HL-60/S4 treated with retinoic acid at 250 ng/mL for 4 days and 3 days (cell line): Measurements from ENCODE around the gene TNFRSF11A.

Experiments used
- in situ Hi-C: fragments of 300-500 bp; cut with MboI; formaldehyde crosslinking; loops from 2 replicates; pipeline ENCODE4 v1.7.0; 2022; ENCODE audit warnings: low sequenced_read_pairs

TNFRSF11A gene

DNA sequence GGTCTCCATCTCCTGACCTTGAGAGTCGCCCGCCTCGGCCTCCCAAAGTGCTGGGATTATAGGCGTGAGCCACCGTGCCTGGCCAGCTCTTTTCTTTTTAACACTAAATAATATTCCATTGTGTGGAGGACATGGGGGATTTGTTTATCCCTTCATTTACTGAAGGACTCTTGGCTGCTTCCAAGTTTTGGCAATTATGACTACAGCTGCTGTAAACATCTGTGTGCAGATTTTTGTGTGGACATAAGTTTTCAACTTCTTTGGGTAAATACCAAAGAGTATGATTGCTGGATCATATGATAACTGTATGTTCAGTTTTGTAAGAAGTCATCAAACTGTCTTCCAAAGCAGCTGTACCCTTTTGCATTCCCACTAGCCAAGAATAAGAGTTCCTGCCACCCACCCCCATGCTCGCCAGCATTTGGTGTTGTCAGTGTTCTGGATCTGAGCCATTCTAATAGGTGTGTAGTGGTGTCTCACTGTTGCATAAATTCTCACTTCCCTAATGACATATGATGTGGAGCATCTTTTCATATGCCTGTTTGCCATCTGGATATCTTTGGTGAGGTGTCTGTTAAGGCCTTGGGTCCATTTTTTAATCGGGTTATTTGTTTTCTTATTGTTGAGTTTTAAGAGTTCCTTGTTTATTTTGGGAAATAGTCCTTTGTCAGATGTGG, 52.2 kb downstream of the TNFRSF11A start:
- in situ Hi-C loops, result no loop called here

DNA sequence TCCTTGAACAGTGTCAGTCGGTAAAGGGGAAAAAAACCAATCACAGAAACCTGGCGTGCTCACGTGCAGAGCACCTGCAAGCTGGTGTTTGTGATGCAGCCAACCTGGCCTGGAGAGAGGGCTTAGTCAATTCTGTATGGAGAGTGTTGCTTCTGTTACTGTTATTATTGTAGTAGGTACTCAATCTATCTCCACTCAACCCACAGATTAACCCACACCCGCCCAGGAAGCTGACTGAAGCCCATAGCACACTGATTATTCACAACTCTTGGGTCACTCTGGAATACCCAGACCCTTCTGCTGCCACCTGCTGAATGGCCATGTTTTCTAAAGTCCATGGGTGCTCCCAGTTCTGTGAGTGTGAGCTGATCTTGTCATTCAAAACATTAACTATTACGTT, 53.9 kb downstream of the TNFRSF11A start:
- in situ Hi-C loops, result no loop called here

DNA sequence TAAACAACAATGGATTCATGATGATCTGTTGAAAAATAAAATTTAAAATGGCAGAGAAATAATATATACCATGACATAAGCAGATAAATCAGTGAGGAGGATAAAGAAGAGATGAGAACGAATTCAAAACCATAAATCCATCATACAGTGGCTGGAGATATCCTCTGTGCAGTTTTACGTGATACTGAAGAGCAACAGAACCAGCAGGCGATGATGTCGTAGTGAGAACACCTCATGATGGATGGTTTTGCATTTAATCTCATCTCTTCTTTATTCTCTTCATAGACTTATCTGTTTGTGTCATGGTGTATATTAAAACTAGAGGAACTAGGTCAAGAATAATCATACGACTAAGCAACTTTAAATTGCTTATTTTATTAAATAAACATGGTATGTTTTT, 56.3 kb downstream of the TNFRSF11A start:
- in situ Hi-C loops, result no loop called here

DNA sequence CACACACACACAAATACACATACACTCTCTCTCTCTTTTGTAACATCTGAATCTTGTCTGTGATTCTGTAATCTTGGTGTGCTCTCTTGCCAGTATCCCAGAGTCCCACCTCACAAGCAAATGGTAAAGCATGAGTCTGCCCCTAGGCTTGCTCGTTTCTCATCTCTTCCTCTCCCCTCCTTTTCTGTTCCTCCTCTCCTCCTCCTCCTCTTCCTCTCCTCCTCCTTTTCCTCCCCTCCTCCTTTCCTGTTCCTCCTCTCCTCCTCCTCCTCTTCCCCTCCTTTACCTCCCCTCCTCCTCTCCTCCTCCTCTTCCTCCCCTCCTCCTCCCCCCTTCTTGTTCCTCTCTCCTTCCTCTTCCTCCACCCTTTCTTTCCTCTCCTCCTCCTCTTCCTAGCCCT, 59.0 kb downstream of the TNFRSF11A start:
- in situ Hi-C loops, result no loop called here

DNA sequence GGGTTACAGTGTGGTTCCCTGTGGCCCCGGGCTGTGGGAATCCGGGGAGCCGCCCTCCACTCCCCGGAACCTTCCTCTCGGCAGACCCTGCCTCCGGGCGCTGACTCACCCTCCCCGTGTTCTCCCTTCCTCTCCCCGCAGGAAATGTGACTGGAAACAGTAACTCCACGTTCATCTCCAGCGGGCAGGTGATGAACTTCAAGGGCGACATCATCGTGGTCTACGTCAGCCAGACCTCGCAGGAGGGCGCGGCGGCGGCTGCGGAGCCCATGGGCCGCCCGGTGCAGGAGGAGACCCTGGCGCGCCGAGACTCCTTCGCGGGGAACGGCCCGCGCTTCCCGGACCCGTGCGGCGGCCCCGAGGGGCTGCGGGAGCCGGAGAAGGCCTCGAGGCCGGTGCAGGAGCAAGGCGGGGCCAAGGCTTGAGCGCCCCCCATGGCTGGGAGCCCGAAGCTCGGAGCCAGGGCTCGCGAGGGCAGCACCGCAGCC, 59.5 kb downstream of the TNFRSF11A start:
- in situ Hi-C loops, result no loop called here

DNA sequence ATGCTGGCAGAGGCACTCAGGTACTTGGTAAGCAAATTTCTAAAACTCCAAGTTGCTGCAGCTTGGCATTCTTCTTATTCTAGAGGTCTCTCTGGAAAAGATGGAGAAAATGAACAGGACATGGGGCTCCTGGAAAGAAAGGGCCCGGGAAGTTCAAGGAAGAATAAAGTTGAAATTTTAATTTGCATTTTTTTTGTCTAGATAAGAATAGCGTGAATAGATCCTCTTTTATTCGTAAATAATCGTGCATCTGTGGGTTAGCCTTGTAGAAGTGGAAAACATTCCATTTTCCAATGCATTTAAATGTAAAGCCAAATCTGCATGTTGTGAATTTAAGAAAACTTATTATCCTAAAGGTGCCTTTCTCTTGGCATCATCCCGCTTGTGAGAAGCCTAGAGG, 61.0 kb downstream of the TNFRSF11A start:
- in situ Hi-C loops, result no loop called here

DNA sequence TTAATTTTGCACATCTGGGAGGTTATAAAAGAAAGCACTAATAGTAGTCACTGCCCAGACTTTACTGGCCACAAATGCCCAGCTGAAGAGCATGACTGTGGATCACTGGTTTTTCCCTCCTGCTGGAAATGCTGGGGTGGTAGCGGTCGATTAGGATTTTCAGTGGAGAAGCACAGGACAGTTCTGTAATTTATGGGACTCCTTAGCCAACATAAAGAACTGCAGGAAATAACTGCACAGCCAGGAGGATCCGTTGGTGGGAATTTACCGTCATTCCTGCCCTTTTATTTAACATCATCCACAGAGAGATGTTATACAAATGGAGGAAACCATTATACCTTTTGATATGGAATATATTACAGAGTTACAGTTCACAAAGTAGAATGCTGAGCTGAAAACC, 61.5 kb downstream of the TNFRSF11A start:
- in situ Hi-C loops, result no loop called here

DNA sequence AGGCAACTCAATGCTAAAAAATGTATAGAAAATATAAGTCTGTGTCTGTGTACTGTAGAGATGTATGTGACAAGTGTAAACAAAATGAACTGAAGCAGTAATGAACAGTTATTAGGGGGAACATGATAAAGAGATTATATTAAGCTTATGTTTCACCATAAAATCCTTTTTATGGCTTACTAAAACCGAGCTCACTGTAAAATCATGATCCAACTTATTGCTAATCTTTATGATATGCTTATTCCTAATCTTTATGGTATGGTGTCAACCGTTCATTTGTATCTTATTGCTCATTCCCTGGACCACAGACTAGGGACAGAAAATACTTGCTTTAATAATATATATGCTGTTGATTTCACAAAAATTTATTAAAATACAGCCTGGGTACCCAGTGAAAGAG, 62.1 kb downstream of the TNFRSF11A start:
- in situ Hi-C loops, result no loop called here

DNA sequence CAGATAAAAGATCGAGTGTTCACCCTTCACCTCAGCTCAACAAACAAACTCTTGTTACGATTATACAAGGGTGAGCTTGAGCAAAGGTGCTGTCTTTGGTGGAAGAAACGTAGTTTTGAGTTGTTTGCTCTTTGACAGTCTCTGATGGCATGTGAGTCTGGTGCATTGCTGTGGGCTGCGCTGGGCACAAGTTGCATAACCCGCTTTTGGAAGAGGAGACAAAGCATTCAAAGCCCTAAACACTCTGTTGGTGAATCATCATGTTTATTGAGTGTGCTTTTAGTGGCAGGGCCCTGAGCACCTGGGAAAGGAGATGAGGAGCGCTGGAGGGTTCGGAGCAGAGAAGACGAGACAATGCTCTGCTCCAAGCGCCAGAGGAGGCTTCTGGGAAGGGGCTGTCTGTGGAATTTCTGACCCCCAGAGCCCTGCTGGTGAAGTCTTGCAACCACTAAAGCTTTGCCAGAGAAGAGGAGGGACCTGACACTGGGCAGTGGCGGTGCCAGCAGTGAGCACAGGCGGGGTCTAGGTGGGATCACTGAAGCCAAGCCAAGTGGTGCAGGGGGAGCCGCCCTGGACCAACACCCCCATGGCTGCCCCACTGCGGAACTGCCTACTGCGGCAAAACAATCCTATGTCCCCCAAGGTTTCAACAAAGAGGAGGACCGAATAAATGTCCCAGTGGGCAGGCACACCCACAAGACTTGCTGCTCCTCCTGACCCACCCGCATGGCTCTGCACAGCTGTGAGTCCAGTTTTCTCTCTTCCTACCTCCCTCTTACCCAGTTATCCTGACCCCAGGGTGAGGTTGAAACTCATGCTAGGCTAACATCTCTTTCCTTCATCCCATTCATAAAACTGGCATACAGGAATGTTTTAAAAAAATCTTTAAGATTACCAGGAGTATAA, 64.0 kb downstream of the TNFRSF11A start:
- in situ Hi-C loops, result no loop called here

DNA sequence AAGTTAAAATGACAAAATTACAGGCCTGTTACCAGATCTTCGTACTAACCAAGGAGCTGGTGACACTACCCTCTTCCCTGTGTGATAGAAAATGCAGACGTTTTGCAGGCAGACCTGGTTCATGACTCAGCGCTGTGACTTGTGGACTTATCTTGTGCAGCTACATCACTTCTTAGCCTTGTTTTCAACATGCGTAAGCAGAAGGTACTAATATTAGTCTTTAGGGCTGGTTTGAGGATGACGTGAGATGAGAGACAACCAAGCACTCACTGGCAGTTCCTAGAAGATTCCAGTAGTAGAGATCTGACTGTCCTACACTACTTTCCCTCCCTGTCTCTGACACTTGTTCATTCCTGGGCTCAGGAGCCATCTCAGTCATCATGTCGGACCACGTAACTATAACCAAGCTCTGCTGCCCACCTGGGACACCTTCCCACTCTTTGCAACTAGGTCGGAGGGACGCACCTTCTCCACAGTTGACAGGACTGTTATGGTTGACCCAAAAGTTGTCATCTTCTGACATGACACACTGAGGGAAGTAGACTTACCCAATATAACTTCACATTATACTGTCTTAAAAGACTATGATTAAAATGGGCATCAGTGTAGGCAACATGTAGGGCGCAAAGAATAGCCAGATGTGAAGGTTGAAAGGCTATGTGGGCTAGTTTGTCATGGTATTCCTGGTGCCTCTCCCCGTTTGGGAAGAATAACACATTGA, 64.8 kb downstream of the TNFRSF11A start:
- in situ Hi-C loops, result no loop called here

DNA sequence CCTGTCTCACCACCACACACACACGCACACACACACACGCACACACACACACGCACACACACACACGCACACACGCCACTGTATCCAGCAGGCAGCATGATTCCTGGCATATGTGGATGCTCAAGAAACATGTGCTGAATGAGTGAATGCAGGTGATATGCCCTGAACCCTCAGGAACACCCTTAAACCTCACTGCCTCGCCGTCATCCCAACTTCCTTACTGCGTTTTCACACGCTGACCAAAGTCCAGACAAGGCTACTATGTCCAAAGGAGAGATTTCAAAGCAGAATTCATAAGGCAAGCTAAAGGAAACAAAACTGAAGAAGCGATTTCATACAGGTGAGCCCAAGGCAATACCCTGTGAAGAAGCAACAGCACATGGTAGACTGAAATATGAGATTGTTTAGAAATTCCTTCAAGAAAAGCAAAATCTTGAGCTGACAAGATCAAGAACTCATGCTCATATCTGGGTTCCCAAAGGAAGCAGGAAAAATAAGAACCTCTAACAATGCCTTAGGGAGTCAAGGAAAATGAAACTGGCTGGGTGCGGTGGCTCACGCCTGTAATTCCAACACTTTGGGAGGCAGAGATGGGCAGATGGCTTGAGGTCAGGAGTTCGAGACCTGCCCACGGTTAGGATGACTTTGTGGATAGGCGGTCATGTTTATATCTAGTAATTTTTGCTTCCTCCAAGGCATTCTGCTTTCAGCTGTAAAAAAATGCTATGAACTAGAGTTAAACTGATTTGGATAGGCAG, 69.1 kb downstream of the TNFRSF11A start:
- in situ Hi-C loops, result no loop called here

DNA sequence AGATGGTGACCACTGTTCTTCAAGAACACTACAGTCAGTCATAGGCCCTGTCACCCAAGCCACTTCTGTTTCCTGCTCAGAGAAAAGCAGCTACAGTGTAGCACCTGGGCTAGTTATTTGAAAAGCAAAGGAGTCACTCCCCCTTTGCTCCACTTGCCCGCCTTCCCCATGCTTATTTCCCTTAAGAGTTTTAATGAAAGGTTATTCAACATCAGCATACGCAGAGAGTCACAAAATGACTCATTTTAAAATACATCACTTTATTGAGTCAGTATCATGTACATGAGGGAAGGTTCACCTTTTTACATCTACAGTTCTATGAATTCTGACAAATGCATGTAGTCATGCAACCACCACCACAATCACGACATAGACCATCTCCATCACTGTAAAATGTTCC, 71.3 kb downstream of the TNFRSF11A start:
- in situ Hi-C loops, result no loop called here

DNA sequence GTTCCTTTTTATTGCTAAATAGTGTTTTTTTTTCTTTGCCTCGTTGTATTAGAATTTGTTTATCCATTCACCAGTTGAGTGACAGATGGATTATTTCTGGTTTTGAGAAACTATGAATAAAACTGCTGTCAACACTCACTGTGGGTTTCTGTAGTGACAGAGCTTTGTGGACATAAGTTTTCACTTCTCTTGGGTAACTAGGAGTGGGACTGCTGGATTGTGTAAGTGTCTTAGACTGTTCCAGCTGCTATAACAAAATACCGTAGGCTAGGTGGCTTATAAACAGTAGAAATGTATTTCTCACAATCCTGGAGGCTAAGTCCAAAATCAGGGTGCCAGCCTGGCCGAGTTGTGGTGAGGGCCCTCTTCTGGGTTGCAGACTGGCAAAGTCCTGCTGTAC, 71.9 kb downstream of the TNFRSF11A start:
- in situ Hi-C loops, result no loop called here

DNA sequence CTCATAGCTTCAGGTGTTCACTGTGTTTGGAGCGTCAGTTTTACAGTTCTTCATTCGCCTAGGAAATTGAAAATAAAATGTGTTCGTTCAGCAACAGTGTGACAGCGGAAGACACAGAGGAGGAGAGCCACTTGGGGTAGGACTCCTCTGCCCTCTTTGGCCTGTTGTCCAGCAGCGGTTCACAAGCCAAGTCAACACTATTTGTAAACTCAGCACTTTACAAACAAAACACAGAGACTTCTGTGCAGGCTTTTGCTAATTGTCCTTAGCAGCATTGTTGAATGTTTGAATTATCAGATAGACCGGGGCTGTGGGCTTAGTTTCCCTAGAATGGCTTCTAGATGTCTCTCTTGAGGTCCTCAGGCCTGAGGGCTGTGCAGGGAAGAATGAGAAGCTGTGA, 73.2 kb downstream of the TNFRSF11A start:
- in situ Hi-C loops, result no loop called here

DNA sequence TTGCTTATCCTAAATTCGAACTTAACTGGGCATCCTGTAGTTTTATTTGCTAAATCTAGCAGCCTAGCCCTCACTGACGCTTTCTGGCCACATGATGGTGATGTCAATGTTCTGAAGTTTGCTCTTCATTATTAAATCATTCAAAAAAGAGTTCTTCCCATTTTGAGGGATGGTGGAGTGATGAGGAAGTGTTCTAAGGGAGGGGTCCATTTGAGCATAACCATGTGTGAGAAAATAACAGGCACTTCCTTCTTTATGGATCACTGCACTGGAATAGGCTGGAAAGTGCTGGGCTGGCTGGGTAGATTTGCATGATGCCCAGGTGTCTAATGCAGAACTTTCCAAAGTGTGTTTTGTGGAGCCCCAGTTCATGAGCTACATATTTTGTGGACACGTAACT, 74.2 kb downstream of the TNFRSF11A start:
- in situ Hi-C loops, result no loop called here

DNA sequence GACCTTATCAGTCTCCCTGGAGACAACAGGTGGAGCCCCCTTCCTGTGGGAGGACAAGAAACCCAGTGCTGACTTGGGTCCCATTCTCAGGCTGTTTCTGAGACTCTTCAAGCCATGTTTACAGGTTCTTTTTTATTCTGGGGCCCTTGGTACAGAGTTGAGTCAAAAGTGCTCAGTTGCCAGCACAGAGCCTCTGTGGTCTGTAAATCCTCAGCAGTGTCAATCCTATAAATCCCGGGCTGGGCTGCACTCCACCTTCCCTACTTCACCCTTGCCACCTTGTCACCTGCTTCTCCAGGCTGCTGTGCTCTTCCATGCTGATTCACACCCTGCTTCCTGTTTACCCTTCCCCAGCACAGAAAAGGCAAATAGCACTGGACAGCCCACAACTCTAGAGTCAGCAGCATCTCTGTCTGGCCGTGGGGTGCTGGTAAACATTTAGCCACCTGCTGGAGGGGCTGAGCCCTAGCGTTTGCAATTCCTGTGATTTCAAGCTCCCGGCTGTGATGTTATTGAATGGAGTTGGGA, 74.7 kb downstream of the TNFRSF11A start:
- in situ Hi-C loops, result no loop called here

DNA sequence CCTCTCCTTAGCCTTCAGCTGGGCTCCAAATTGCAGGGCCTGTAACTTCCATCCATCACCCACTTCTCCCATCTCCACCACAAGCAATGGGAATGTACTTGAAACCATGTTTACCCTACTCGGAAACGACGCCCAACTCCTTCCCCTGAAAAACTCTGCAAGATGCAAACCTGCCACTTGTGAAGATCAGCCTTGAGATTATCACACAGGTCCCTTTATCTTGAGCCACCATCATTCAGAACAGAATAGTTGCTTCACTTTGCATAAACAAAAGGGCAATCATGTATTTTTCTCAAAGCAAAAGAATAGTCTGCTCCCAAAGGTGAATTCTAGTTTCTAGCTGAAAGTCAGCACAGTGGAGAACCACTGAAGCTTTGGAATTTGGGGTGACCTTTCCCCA, 75.8 kb downstream of the TNFRSF11A start:
- in situ Hi-C loops, result no loop called here

DNA sequence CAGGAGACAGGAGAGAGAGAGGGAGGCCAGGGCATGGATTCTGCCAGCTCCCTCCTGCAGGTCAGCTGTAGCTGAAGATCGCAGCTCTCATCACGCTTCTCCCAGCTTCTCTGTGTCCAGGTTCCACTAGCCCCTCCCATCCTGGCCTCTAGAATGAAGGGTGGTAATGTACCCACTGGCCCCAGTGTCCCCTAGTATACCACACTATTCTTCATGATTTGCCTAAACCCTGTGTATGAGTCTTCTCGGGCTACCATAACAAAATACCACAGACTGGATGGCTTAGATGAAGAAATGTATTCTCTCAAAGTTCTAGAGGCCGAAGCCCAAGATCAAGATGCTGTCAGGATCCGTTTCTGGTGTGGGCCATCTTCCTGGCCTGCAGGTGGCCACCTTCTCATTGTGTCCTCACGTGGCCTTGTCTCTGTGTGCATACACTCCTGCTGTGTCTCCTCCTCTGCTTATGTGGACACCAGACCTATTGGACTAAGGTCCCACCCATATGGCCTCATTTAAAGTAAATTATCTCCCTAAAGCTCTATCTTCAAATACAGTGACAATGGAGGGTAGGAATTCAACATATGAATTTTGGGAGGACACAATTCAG, 77.3 kb downstream of the TNFRSF11A start:
- in situ Hi-C loops, result no loop called here

DNA sequence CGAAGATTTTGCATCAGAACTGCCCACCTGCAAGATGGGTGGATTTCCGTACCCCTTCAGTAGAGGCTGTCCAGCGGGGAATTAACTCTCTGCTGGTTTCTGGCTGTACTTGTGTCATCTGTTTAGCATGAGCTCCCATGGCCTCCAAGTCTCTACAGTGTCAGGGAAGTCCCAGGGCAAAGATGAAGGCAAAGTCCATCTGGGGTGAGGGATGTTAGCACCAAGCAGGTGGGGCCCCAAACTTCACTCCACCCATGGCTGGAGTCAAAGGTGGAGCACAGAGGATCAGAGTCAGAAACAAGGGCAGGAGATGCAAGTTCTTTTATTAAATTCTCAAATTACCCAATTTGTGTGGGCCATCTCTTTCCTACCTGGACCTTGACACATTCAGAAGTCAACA, 78.0 kb downstream of the TNFRSF11A start:
- in situ Hi-C loops, result no loop called here

DNA sequence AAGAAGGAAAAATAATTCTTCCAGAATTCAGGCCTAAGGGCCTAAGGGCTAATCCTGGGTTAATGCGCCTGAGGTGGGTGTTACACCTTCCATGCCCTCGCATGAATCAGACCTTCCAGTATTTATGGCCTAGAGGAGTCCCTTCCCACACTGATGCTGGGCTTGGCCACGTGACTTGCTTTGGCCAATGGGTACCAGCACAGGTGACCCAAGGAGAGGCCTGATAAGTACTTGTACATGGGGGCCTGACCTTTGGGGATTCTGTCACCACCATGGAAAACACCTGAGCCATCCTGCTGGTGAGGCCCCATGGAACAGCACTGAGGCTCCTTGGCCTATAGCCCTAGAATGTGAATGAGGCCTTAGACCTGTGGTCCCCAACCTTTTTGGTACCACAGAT, 79.8 kb downstream of the TNFRSF11A start:
- in situ Hi-C loops, result no loop called here
